PC-9 (cell line): ENCODE results near the gene DLG2. TPM values are rescaled to one million over a fixed set of nuclear protein-coding genes. Genes with fewer than 3 reads are reported as not detected.
"Not testable (repeated sequence)": the region's sequence is repeated elsewhere in the genome, so short reads cannot be mapped to it uniquely, and the experiment has no call there.

ENCODE experiments used
- BruUV-seq: library from RNA; stranded (reverse); fragments of 400-500 nt; replicated peaks from 2 replicates; lab custom pipeline; 2021; lab: Mats Ljungman, UMichigan
- CTCF ChIA-PET: fragments of 300-600 bp; sonication (Branson Sonifier 250); formaldehyde crosslinking; loops from one replicate; lab custom pipeline; 2022; ENCODE audit warnings: antibody characterized with exemption; lab: Charles Lee
- POLR2A ChIA-PET: fragments of 300-600 bp; sonication (Branson Sonifier 250); formaldehyde crosslinking; loops from one replicate; lab custom pipeline; 2022; ENCODE audit warnings: antibody characterized with exemption; ENCODE audit not compliant: unreplicated experiment; lab: Charles Lee
- DNase-seq, 2 experiments: peaks; one replicate each; pipeline versions ENCODE4 v3.0.0 to v3.0.0-alpha.2; 2015 to 2022; ENCODE audit warnings: mixed read lengths in 1 of 2
- H2AFZ ChIP-seq: fragments of 200-600 bp; sonication (generic); 2 replicates; pipeline ENCODE4 v1.8.1; 2017; ENCODE audit warnings: antibody characterized with exemption
- H3F3A ChIP-seq: fragments of 200-600 bp; sonication (generic); 2 replicates; pipeline ENCODE4 v1.8.1; 2017; ENCODE audit warnings: antibody characterized with exemption, mild to moderate bottlenecking, low read depth; ENCODE audit not compliant: insufficient read depth
- H3K27ac ChIP-seq: fragments of 200-600 bp; sonication (generic); 2 replicates; pipeline ENCODE4 v1.6.1; 2016; ENCODE audit warnings: mixed run types
- H3K27me3 ChIP-seq: fragments of 200-600 bp; sonication (generic); 2 replicates; pipeline ENCODE4 v1.6.1; 2016; ENCODE audit warnings: low read depth, mixed run types; ENCODE audit not compliant: insufficient read depth
- H3K36me3 ChIP-seq: fragments of 200-600 bp; sonication (generic); 2 replicates; pipeline ENCODE4 v1.6.1; 2016; ENCODE audit warnings: low read depth, mixed run types
- H3K4me1 ChIP-seq: fragments of 200-600 bp; sonication (generic); replicated peaks from 2 replicates; pipeline ENCODE4 v1.6.1; 2016; ENCODE audit warnings: mixed run types; ENCODE audit not compliant: insufficient read depth
- H3K4me2 ChIP-seq: fragments of 200-600 bp; sonication (generic); 2 replicates; pipeline ENCODE4 v1.6.1; 2017; ENCODE audit warnings: mixed run types
- H3K4me3 ChIP-seq: fragments of 200-600 bp; sonication (generic); 2 replicates; pipeline ENCODE4 v1.6.1; 2016; ENCODE audit warnings: mixed run types
- H3K79me2 ChIP-seq: fragments of 200-600 bp; sonication (generic); 2 replicates; pipeline ENCODE4 v1.6.1; 2017; ENCODE audit warnings: low read depth, mixed run types
- H3K9me2 ChIP-seq: fragments of 200-600 bp; sonication (generic); 2 replicates; pipeline ENCODE4 v1.8.1; 2017; ENCODE audit warnings: mild to moderate bottlenecking; ENCODE audit not compliant: insufficient read depth
- H3K9me3 ChIP-seq: fragments of 200-600 bp; sonication (generic); 2 replicates; pipeline ENCODE4 v1.8.1; 2016; ENCODE audit warnings: low read depth; ENCODE audit not compliant: insufficient read depth
- H4K20me1 ChIP-seq: fragments of 200-600 bp; sonication (generic); 2 replicates; pipeline ENCODE4 v1.8.1; 2017; ENCODE audit not compliant: insufficient read depth
- CTCF ChIP-seq: fragments of 200-600 bp; sonication (generic); conservative IDR thresholded peaks from 2 replicates; pipeline ENCODE4 v1.6.1; 2017; ENCODE audit warnings: mixed run types, antibody characterized with exemption, mild to moderate bottlenecking, moderate library complexity
- EZH2 ChIP-seq: fragments of 200-600 bp; sonication (generic); IDR thresholded peaks from 2 replicates; pipeline ENCODE4 v1.8.0; 2017; ENCODE audit warnings: antibody characterized with exemption, low read depth
- intact Hi-C: fragments of 100-400 bp; cut with micrococcal nuclease; formaldehyde crosslinking; loops from one replicate; pipeline ENCODE4 v1.10.0; 2022; ENCODE audit not compliant: unreplicated experiment
- total RNA-seq: library from RNA; stranded (reverse); gene quantifications from 2 replicates; pipeline ENCODE4 v1.2.3, GENCODE V29; 2021

The DLG2 gene
- total RNA-seq, 1 experiment from 2014 or later: 6.4 TPM

GRCh38 chr11:83601201-83601913 is 2025.8 kb downstream of the DLG2 start:
- POLR2A ChIA-PET: no interaction called here
- Histone ChIP-seq H3K9me3 (no peaks in the 10 kb centered on the region), H3K27ac (no peak overlapping the region), H3F3A (no peaks in the 10 kb centered on the region), H2AFZ (no peak overlapping the region), H3K36me3 (no peaks in the 10 kb centered on the region), H3K4me1 (no peaks in the 10 kb centered on the region), H3K79me2 (no peaks in the 10 kb centered on the region), H3K27me3 (no peaks in the 10 kb centered on the region), H3K4me3 (no peak overlapping the region), H4K20me1 (no peaks in the 10 kb centered on the region), H3K9me2 (no peaks in the 10 kb centered on the region; the same call in 1 of the 2 replicates), H3K4me2 (no peak overlapping the region)
- no TSS peak for BruUV-seq
- DNase-seq: no peak
- TF ChIP-seq EZH2 (no peak), CTCF (no peak)
- intact Hi-C loops: no loop called here
- CTCF ChIA-PET: no interaction called here

GRCh38 chr11:83600661-83601060 is 2026.5 kb downstream of the DLG2 start:
- ChIA-PET POLR2A (no interaction called here), CTCF (no interaction called here)
- DNase-seq: peak in 1 of 2 experiments; percentile 10
- Histone ChIP-seq H3K4me1 (no peaks in the 10 kb centered on the region), H3F3A (no peaks in the 10 kb centered on the region), H2AFZ (no peak overlapping the region), H3K9me2 (no peaks in the 10 kb centered on the region; the same call in 1 of the 2 replicates), H3K27ac (no peak overlapping the region), H3K4me3 (no peak overlapping the region), H4K20me1 (no peaks in the 10 kb centered on the region), H3K27me3 (no peaks in the 10 kb centered on the region), H3K79me2 (no peaks in the 10 kb centered on the region), H3K4me2 (no peak overlapping the region), H3K9me3 (no peaks in the 10 kb centered on the region), H3K36me3 (no peaks in the 10 kb centered on the region)
- BruUV-seq: no TSS peak
- TF ChIP-seq CTCF: no peak
- TF ChIP-seq EZH2: no peak
- intact Hi-C loops: no loop called here

- intact Hi-C loops: no loop called here
- Histone ChIP-seq H3K4me2 (no peak overlapping the region), H3F3A (no peaks in the 10 kb centered on the region), H3K4me1 (no peaks in the 10 kb centered on the region), H2AFZ (no peak overlapping the region), H3K27me3 (no peaks in the 10 kb centered on the region), H3K4me3 (no peak overlapping the region), H3K27ac (no peak overlapping the region), H4K20me1 (no peaks in the 10 kb centered on the region), H3K79me2 (no peaks in the 10 kb centered on the region), H3K9me2 (no peaks in the 10 kb centered on the region), H3K36me3 (no peaks in the 10 kb centered on the region), H3K9me3 (no peaks in the 10 kb centered on the region)
- ChIA-PET POLR2A (interaction anchor here (0.7 kb wide), 1 partner anchor 39 kb away, joined by 5 read pairs; no protein-coding TSS in a partner anchor), CTCF (no interaction called here)
- no peak for TF ChIP-seq EZH2
- TF ChIP-seq CTCF: no peak
- no TSS peak for BruUV-seq
- DNase-seq: no peak
These were observed 2028.1 kb downstream of the DLG2 start for GRCh38 chr11:83599066-83599465.

- H4K20me1 ChIP-seq, H3K36me3 ChIP-seq, H3K9me2 ChIP-seq, H3K27me3 ChIP-seq, CTCF ChIA-PET, H3F3A ChIP-seq, H3K27ac ChIP-seq, H3K4me1 ChIP-seq, H3K9me3 ChIP-seq, H3K79me2 ChIP-seq, BruUV-seq, POLR2A ChIA-PET, intact Hi-C loops: not testable (repeated sequence)
- H3K4me3 ChIP-seq: peak overlapping the region; percentile 40; the same call in 1 of the 2 replicates
- DNase-seq: peak in 1 of 2 experiments; percentile 35
- peak overlapping the region; percentile 69; the same call in 1 of the 2 replicates for H2AFZ ChIP-seq
- H3K4me2 ChIP-seq: peak overlapping the region; percentile 61
These were observed 2039.3 kb downstream of the DLG2 start for GRCh38 chr11:83587797-83588196.
